ENCODE data around the gene FRYL.

FRYL gene

GRCh38 chr4:48588230-48589097 lies 191.6 kb downstream of the FRYL start:
- no peak overlapping the region for H3K4me2 ChIP-seq (ENCODE audit: low read depth, low read length, poor library complexity, severe bottlenecking)
- H4K20me1 ChIP-seq (ENCODE audit: insufficient read depth, low read length, poor library complexity, severe bottlenecking), result no peaks in the 10 kb centered on the region
- no peaks in the 10 kb centered on the region for H3K79me2 ChIP-seq (ENCODE audit: insufficient read depth, low read length)
- peaks cover 4% of the 10 kb centered on the region for H3K4me1 ChIP-seq (ENCODE audit: insufficient read depth, low read length, poor library complexity, severe bottlenecking)
- H3K36me3 ChIP-seq (ENCODE audit: insufficient read depth, low read length), result peaks cover 53% of the 10 kb centered on the region; the same call in 1 of the 2 replicates
- H3K9me3 ChIP-seq (ENCODE audit: insufficient read depth, low read depth, low read length), result no peaks in the 10 kb centered on the region
- H2AFZ ChIP-seq (ENCODE audit: low read length), result no peak overlapping the region
- H3K9ac ChIP-seq (ENCODE audit: low read depth, low read length, poor library complexity, severe bottlenecking), result no peak overlapping the region
- no peaks in the 10 kb centered on the region for H3F3A ChIP-seq (ENCODE audit: low read depth)
- no peak overlapping the region for H3K4me3 ChIP-seq (ENCODE audit: low read length, poor library complexity, severe bottlenecking)
- no peaks in the 10 kb centered on the region for H3K27me3 ChIP-seq (ENCODE audit: insufficient read depth, low read length, poor library complexity, severe bottlenecking)
- no peaks in the 10 kb centered on the region for H3K9me2 ChIP-seq (replicated peaks; ENCODE audit: low read depth, low read length)
- TF ChIP-seq CTCF (conservative IDR thresholded peaks at IDR 0.05; ENCODE audit: low read length) (peak; percentile 62), EZH2phosphoT487 (IDR thresholded peaks at IDR 0.05; ENCODE audit: borderline replicate concordance) (no peak)

GRCh38 chr4:48585401-48585800 lies 194.7 kb downstream of the FRYL start:
- Histone ChIP-seq H3K9me2 (replicated peaks; ENCODE audit: low read depth, low read length) (no peaks in the 10 kb centered on the region), H3K9me3 (ENCODE audit: insufficient read depth, low read depth, low read length) (no peaks in the 10 kb centered on the region), H3K4me1 (ENCODE audit: insufficient read depth, low read length, poor library complexity, severe bottlenecking) (peaks cover 4% of the 10 kb centered on the region), H4K20me1 (ENCODE audit: insufficient read depth, low read length, poor library complexity, severe bottlenecking) (no peaks in the 10 kb centered on the region), H3K4me3 (ENCODE audit: low read length, poor library complexity, severe bottlenecking) (no peak overlapping the region), H3K9ac (ENCODE audit: low read depth, low read length, poor library complexity, severe bottlenecking) (no peak overlapping the region), H3K36me3 (ENCODE audit: insufficient read depth, low read length) (peaks cover 72% of the 10 kb centered on the region; the same call in 1 of the 2 replicates), H3K4me2 (ENCODE audit: low read depth, low read length, poor library complexity, severe bottlenecking) (no peak overlapping the region), H3K27me3 (ENCODE audit: insufficient read depth, low read length, poor library complexity, severe bottlenecking) (no peaks in the 10 kb centered on the region), H3K79me2 (ENCODE audit: insufficient read depth, low read length) (no peaks in the 10 kb centered on the region), H2AFZ (ENCODE audit: low read length) (no peak overlapping the region), H3F3A (ENCODE audit: low read depth) (no peaks in the 10 kb centered on the region)
- TF ChIP-seq CTCF (conservative IDR thresholded peaks at IDR 0.05; ENCODE audit: low read length), result no peak
- no peak for TF ChIP-seq EZH2phosphoT487 (IDR thresholded peaks at IDR 0.05; ENCODE audit: borderline replicate concordance)

- no peaks in the 10 kb centered on the region for H3K79me2 ChIP-seq (ENCODE audit: insufficient read depth, low read length)
- no peaks in the 10 kb centered on the region for H3K4me1 ChIP-seq (ENCODE audit: insufficient read depth, low read length, poor library complexity, severe bottlenecking)
- no peaks in the 10 kb centered on the region for H3K9me3 ChIP-seq (ENCODE audit: insufficient read depth, low read depth, low read length)
- H3K4me2 ChIP-seq (ENCODE audit: low read depth, low read length, poor library complexity, severe bottlenecking), result no peak overlapping the region
- H3K9me2 ChIP-seq (replicated peaks; ENCODE audit: low read depth, low read length), result no peaks in the 10 kb centered on the region
- H2AFZ ChIP-seq (ENCODE audit: low read length), result no peak overlapping the region
- TF ChIP-seq EZH2phosphoT487 (IDR thresholded peaks at IDR 0.05; ENCODE audit: borderline replicate concordance) (no peak), CTCF (conservative IDR thresholded peaks at IDR 0.05; ENCODE audit: low read length) (peak; percentile 95)
- no peak overlapping the region for H3K4me3 ChIP-seq (ENCODE audit: low read length, poor library complexity, severe bottlenecking)
- H3K9ac ChIP-seq (ENCODE audit: low read depth, low read length, poor library complexity, severe bottlenecking), result no peak overlapping the region
- no peaks in the 10 kb centered on the region for H3K27me3 ChIP-seq (ENCODE audit: insufficient read depth, low read length, poor library complexity, severe bottlenecking)
- H4K20me1 ChIP-seq (ENCODE audit: insufficient read depth, low read length, poor library complexity, severe bottlenecking), result no peaks in the 10 kb centered on the region
- H3F3A ChIP-seq (ENCODE audit: low read depth), result no peaks in the 10 kb centered on the region
- peaks cover 55% of the 10 kb centered on the region for H3K36me3 ChIP-seq (ENCODE audit: insufficient read depth, low read length)
Measured at GRCh38 chr4:48578132-48578968, 201.7 kb downstream of the FRYL start.

Measured in Loucy (cell line).